Activated CD4-positive, alpha-beta T cell treated with anti-CD3 and anti-CD28 coated beads for 1 hour (primary cell): Measurements from ENCODE around the gene ASTN2.

Experiments
- DNase-seq: peaks from one replicate; pipeline ENCODE4 v3.0.0-alpha.2; 2020

ASTN2 gene

GRCh38 chr9:116686693-116687073, 728.2 kb downstream of the ASTN2 start:
- DNase-seq = no peak

DNA sequence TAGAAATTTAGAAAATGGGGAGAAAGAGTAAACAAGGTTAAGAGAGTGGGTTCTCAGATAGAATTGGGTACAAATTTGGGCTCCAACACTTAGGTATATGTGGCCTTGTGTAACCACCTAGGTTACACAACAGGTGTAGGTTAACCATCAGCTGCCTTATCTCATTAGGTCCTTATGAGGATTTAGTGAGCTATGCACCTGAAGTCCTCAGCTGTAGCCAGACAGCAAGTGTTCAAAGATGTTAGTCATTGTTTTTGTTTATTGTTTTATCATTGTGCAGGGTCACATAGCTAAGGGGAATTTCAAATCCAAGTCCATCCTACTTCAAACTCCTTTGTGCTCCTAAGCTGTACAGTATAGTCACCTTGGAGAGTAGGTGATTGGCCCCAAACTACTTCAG, 728.7 kb downstream of the ASTN2 start:
- DNase-seq = no peak

- DNase-seq = no peak
These were observed 729.7 kb downstream of the ASTN2 start for GRCh38 chr9:116685166-116685565.

DNA sequence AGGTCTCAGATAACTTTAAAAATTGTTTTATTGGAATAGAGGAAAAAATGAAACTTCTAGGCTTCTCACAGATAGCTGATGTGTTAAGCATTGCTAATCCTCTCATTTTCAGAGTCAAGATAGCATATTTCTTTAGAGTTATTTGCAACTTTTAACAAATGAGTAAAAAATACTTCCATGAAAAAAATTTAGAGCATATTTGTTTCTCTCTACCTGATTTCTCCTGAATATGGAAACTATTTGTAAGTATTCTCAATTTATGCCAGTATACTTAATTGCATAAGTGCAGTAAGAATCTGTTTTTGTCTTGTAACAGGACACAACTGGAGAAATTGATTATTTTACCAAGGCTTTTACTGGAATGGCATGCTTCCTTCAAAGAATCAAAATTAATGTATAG, 731.3 kb downstream of the ASTN2 start:
- no peak for DNase-seq

DNA sequence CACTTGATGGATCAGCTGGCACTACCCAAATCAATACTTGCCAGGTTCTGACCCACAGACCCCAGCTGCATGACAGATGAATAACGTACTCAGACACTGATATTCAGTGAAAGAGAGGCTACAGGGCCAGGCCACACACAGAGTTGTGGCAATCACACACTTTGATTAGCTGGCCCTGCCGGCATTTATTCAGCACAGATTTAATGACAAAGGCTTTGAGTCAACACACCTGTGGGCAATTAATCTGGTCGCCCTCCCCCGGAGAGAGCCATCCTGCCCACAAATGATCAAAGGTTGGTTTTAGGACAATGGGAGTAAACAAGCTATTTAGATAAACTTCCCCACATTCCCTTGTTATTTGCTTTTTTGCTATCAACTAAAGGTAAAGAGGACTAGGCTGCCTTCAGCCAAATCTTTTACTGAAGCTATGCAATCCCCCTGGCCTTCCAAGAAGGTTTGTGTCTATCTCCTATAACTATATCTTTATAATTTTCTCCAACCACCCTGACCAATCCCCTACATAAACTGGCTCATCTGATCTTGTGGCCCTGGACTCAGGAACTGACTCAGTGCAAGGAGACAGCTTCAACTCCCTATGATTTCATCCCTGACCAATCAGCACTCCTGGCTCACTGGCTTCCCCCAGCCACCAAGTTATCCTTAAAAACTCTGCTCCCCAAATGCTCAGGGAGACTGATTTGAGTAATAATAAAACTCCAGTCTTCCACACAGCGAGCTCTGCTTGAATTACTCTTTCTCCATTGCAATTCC, 740.5 kb downstream of the ASTN2 start:
- DNase-seq = no peak

- DNase-seq = no peak
These were observed 741.5 kb downstream of the ASTN2 start for GRCh38 chr9:116673375-116673774.

DNA sequence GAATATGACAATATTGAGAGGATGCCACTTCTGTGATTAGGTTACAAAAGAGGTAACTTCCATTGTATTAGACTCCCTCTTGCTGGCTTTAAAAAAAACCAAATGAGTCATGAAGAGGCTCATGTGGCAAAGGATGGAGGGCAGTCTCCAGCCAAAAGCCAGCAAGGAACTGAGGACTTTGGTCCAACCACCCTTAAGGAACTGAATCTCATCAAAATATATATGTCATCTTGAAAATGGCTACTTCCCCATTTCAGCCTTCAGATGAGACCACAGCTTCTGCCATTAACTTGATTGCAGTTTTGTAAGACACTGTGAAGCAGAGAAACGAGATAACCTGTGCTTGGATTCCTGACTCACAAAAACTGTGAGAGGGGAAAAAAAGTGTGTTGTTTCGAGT, 743.3 kb downstream of the ASTN2 start:
- no peak for DNase-seq

DNA sequence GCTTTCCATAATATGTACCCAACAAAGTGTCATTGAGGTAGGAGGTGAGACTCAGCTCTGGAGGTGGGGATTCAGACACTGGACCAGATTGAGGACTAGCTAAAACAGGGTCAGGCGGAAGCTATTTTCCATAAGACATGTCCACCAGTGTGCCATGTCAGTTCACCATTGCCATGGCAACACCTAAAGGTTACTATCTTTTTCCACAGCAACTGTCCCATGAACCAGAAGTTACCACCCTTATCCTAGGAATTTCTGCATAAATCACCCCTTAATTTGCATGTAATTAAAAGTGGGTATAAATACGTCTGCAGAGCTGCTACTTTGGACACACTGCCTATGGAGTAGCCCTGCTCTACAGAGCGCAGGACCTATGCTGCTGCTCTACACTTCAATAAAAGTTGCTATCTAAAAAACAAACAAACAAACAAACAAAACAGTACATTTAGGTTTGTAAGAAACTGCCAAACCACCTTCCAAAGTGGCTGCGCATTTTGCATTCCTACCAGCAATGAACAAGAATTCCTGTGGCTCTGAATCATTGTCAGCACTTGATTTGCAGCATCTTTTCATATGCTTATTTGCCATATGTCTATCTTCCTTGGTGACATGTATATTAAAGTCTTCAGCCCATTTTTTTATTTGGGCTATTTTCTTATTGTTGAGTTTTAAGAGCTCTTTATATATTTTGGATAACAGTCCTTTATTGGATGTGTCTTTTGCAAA, 745.7 kb downstream of the ASTN2 start:
- DNase-seq = no peak

DNA sequence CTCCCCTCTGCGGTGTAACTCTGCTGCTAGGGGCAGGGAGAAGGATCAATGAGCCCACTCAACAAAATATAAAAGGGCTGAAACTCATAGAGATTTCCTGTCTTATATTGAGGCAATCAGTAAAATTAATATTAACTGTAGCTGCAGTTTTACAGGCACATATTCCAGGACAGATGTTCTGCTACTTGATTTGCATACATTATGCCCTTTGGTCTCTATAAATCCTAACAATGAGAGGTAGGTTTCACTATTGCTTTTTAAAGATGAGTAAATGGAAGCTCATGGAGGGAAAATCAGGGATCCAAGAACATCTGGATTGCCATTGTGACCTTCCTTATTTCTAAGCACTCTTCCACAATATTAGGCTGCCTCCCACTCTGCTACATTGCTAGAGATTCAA, 751.3 kb downstream of the ASTN2 start:
- DNase-seq = no peak

DNA sequence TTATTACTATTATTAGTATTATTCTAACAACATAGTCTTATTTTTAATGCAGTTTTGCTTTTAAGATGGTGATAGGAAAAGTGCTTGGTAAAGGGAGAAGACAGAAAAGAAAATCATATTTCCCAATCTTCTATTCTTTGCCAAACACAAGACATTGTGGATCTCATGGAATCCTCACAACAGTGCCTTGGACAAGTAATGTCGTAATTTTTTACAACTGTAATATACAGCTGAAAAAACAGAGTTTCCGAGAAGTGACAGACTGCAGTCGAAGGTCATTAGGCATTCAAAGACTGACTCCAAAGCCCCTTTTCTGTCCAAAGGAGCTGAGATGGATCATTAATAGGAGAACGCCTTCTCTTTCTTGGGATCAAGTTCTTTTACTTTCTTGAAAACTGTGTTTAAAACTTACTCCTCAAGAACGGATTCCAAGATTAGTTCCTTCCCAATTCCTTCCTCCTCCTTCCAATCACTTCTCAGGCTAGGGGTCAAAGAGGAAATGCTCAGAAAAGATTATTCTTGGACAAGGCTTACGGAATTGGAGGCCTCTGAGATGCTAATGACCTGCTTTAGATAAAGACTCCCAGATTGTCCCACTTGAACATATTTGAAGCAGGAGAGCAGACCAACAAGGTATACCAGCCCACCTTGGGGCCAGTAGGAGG, 752.1 kb downstream of the ASTN2 start:
- no peak for DNase-seq

DNA sequence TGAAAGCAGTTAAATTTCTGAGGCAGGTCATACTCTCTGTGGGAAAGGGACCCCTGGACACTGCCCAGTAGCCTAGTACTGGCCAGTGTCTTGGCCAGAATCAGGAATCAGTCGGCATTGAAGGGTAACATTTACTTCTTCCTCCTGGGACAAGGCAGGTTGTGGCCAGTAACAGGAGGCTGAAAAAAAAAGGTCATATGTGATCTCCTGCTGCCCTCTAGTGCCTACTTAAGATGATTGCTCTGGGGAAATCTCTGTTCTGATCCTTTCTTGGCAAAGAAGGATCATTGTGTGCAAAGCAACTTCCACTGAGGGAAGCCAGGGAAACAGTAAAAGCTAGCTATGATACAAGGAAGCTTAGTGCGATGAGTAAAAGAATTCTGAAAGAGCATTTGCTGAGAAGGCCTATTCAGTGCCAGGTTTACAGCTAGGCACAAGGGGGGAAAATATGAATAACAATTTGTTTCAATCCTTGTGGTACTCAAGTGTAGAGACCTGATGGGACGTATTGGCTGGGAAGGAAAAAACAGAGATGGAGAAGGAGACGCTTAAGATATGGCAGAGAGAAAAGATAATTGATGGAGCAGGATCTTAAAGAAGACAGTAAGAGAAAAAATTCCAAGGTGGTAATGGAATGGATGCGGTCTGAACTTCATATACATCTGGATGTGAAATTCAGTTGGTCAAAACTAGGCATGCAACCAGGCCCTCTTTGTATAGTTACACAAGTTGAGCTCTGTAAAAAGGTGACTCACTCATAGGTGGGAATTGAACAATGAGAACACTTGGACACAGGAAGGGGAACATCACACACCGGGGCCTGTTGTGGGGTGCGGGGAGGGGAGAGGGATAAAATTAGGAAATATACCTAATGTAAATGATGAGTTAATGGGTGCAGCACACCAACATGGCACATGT, 753.6 kb downstream of the ASTN2 start:
- DNase-seq = no peak

DNA sequence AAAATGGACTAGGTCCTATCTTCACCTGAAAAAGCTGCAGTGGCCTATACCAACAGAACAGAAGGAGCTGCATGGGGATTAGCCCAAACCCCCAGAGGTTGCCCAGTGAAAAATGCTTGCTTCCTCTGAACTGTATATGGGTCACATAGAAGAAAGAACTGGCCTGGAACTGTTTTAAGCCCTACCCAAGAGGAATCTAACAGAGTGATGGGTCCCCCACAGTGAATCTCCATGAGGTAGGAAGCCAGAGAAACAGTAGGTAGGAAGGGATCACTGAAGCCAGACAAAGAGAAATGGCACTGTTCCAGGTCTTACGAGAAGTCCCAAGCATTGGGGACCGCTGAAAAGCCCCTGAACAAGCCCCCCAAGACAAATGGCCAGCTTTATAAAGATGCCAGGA, 756.6 kb downstream of the ASTN2 start:
- no peak for DNase-seq

GRCh38 chr9:116656977-116657376, 757.9 kb downstream of the ASTN2 start:
- no peak for DNase-seq

- DNase-seq = no peak
These were observed 758.3 kb downstream of the ASTN2 start for GRCh38 chr9:116656501-116656971.

DNA sequence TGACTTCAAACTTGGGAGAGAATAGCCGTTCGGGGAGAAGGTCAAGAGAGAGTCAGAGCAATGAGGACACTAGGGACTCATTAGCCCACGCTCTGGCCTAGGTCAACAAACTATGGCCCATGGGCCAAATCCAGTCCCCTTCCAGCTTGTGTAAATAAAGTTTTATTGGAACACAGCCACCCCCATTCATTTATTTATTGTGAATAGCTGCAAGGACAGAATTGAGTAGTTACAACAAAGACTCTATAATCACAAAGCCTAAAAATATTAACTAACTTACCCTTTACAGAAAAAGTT, 760.9 kb downstream of the ASTN2 start:
- no peak for DNase-seq

DNA sequence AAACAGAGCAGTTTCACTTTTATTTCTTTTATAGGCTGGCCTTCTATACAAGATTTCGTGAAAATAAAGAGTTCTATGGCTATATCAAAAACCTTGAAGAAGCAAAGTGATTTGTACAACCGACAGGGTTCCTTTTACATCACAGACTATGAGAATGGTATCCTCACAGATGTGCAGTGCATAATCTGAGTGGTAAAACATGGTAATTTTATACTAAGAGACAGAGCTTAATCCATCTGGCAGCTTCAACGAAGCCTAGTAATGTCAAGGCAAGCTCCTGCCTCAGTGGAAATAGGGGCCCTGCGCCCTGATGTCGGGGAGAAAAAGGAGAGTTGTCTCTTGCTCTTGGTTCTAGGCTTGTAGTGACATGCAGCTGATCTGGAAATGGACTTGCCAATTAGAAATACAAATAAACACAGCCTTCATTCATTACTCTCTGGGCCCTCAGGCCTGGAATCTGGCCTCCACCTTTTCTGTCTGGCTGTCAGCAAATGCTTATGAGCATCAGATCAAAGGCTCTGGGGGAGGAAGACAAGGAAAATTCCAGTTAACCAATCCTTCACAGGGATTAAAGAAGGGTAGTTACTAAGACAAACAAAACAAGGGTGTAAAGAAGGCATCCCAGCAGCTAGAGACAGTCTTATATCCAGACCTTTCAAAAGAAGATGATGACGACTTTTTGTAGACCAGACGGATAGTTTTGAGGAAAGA, 761.4 kb downstream of the ASTN2 start:
- no peak for DNase-seq

- no peak for DNase-seq
These were observed 767.4 kb downstream of the ASTN2 start for GRCh38 chr9:116647515-116647809.

DNA sequence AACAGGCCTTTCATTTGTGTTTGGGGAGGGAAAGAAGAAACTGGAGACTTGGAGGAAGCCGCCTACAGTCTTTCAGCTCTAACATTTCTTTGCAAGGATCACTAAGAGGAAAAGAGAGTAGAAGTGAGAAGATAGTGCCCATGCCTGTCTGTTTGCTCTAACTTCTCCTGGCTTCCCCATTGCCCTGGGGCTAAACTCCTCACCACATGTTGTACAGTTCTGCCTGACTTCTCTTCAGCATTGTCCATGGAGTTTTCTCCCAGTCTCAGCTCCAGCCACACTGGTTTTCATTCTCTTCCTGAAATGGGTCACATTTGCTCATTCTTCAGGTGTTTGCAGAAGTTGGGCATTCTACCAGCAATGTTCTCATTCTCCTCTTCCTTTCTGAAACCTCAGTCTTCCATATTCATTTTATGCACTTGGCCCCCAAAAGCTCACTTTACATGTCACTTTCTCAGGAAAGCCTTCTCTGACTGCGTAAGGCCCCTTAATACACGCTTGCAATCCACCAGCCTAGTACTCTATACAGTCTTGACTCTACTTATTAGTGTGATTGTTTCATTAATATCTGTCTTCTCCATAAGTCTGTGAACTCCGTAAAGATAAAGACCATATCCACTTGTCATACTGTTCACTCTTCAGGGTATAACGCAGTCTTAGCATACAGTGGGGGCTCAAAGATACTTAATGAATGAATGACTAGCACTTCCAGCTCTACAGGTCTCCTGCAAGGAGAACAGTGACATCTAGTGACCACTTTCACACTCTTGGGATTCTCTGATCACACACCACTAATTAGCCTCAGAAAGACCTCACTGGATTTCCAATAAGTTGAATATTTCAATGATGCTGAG, 768.0 kb downstream of the ASTN2 start:
- no peak for DNase-seq

- DNase-seq = no peak
These were observed 770.7 kb downstream of the ASTN2 start for GRCh38 chr9:116644091-116644688.

DNA sequence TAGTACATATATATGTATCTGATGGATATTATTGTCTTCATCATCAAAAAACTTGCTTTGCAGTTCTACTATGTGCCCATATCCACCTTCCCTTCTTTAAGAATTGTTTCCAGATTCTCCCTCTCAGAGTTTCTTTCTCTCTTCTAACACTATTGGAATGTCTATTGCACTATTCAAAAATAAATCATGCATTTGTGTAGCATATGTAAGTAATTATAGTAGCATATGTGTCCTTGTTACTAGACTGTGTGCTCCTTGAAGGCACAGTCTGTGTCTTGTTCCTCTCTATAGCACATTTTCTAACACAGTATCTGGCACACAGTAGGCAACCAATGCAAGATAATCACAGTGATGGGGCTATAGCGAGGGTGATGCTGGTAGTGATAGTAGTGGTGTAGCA, 771.2 kb downstream of the ASTN2 start:
- no peak for DNase-seq
